K562 treated with DMSO at 1 percent for 24 hours (cell line): ENCODE results near the gene KRTAP9-1. TPM values are rescaled to one million over a fixed set of nuclear protein-coding genes. Genes with fewer than 3 reads are reported as not detected.

Source experiments
- total RNA-seq: library from RNA; unstranded; fragments of 300-600 nt; gene quantifications from 2 replicates; pipeline ENCODE4 v1.2.3, GENCODE V29; 2022; ENCODE audit warnings: low read depth; ENCODE audit not compliant: insufficient read depth

Gene KRTAP9-1
- total RNA-seq, result not detected in 2 replicates

DNA sequence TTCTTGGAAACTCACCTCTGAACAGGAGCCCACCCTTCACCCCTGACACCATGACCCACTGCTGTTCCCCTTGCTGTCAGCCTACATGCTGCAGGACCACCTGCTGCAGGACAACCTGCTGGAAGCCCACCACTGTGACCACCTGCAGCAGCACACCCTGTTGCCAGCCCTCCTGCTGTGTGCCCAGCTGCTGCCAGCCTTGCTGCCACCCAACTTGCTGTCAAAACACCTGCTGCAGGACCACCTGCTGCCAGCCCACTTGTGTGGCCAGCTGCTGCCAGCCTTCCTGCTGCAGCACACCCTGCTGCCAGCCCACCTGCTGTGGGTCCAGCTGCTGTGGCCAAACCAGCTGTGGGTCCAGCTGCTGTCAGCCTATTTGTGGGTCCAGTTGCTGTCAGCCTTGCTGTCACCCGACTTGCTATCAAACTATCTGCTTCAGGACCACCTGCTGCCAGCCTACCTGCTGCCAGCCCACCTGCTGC is at the start of gene KRTAP9-1:
Gene KRTAP9-1, plus strand, starts transcription at position 51 of the 482 bp plus-strand sequence. Its CDS starts 0 bp downstream, at position 51.

DNA sequence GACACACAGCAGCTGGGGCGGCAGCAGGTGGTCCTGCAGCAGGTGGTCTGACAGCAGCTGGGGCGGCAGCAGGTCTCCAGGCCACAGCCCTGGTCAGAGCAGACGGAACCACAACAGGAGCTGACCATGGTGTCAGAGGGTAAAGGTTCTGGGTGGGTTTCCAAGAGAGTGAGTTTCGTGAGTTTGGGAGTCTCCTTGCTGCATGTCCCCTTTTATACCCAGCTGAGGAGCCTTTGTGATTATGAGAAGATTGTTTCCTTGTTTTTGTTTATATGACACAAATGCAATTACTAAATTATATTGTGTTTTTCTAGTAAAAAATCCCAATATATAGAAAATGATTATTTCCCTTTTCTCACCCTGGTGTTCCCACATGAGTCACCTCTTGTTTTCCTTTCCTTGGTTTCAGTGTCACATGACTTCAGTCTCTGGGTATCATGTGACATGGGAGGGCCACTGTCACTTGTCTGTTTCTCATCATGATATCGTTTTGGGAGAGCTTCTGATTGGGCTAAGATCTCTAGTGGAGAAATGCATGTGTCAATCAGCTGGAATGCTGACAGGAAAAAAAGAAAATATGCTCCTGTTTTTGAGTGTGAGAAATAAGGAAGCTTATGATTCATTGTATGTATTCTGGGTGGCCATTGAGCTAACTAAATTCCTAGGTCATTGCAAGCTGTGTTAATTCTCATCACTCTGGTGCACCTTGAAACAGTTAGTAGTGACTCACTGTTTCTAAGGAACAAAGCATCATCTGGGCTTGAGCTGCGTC is 49.1 kb upstream of the KRTAP9-1 start, which contains the start of gene KRTAP4-6:
Gene KRTAP4-6, minus strand, starts transcription at position 185 of the 772 bp plus-strand sequence. Its CDS starts 57 bp downstream, at position 128.

DNA sequence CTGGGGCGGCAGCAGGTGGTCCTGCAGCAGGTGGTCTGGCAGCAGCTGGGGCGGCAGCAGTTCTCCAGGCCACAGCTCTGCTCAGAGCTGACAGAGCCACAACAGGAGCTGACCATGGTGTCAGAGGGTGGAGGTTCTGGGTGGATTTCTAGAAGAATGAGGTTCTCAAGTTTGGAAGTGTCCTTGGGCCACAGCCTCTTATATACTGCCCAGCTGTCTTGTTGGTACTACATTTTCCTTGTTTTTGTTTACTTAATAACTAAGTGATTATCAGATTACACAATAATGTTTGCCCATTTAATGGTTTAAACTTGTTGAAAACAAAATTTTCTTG is 40.1 kb upstream of the KRTAP9-1 start, which contains the start of gene KRTAP4-5:
Gene KRTAP4-5, minus strand, starts transcription at position 174 of the 334 bp plus-strand sequence. Its CDS starts 58 bp downstream, at position 116.

DNA sequence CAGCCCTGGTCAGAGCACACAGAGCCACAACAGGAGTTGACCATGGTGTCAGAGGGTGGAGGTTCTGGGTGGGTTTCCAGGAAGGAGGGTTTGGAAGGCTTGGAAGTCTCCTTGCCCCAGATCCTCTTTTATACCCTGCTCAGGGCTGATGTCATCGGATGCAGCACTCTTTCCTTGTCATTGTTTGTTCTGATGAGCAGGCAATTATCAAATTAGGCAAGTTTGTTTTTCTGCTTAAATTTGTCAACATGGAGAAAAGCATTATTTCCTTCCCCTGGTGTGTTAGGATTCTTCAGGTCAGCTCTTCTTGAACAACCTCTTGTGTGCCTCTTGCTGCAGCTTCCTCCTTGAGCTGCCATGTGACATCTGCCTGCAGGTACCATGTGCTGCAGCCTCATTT is 29.0 kb upstream of the KRTAP9-1 start, which contains the start of gene KRTAP4-4:
Gene KRTAP4-4, minus strand, starts transcription at position 101 of the 400 bp plus-strand sequence. Its CDS starts 57 bp downstream, at position 44.

GRCh38 chr17:41168121-41168520 is 21.6 kb upstream of the KRTAP9-1 start, which contains the start of gene KRTAP4-3:
Gene KRTAP4-3, minus strand, starts transcription at chr17:41168221. Its CDS starts 49 bp downstream, at chr17:41168172.

GRCh38 chr17:41177727-41178271 is 11.9 kb upstream of the KRTAP9-1 start, which contains the start of gene KRTAP4-2:
Gene KRTAP4-2, minus strand, starts transcription at chr17:41178221. Its CDS starts 57 bp downstream, at chr17:41178164.

DNA sequence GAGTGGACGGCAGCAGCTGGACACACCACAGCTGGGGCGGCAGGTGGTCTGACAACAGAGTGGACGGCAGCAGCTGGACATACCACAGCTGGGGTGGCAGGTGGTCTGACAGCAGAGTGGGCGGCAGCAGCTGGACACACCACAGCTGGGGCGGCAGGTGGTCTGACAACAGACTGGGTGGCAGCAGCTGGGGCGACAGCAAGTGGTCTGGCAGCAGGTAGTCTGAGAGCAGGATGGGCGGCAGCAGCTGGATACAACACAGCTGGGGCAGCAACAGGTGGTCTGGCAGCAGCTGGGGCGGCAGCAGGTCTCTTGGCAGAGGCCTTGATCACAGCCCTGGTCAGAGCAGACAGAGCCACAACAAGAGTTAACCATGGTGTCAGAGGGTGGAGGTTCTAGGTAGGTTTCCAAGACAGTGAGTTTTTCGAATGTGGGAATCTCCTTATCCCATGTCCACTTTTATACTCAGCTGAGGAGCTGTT is 5.2 kb upstream of the KRTAP9-1 start, which contains the start of gene KRTAP4-1:
Gene KRTAP4-1, minus strand, starts transcription at position 432 of the 482 bp plus-strand sequence. Its CDS starts 57 bp downstream, at position 375.

DNA sequence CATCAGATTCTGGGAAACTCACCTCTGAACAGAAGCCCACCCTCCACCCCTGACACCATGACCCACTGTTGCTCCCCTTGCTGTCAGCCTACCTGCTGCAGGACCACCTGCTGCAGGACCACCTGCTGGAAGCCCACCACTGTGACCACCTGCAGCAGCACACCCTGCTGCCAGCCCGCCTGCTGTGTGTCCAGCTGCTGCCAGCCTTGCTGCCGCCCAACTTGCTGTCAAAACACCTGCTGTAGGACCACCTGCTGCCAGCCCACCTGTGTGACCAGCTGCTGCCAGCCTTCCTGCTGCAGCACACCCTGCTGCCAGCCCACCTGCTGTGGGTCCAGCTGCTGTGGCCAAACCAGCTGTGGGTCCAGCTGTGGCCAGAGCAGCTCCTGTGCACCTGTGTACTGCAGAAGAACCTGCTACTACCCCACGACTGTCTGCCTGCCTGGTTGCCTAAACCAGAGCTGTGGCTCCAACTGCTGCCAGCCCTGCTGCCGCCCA is 37.0 kb downstream of the KRTAP9-1 start, which contains the start of gene KRTAP9-2:
Gene KRTAP9-2, plus strand, starts transcription at position 51 of the 498 bp plus-strand sequence. Its CDS starts 7 bp downstream, at position 58.

GRCh38 chr17:41232399-41233105 is 42.9 kb downstream of the KRTAP9-1 start, which contains the start of gene KRTAP9-3:
Gene KRTAP9-3, plus strand, starts transcription at chr17:41232449. Its CDS starts 53 bp downstream, at chr17:41232502.

GRCh38 chr17:41237949-41238437 is 48.3 kb downstream of the KRTAP9-1 start, which contains the start of gene KRTAP9-8:
Gene KRTAP9-8, plus strand, starts transcription at chr17:41237999. Its CDS starts 53 bp downstream, at chr17:41238052.

Other genes with a start within 250 kb of the KRTAP9-1 start
- gene KRT39, start 222.9 kb upstream of the KRTAP9-1 start, total RNA-seq, result not detected in 2 replicates
- not detected in 2 replicates for gene KRT40, start 205.6 kb upstream of the KRTAP9-1 start, total RNA-seq
- not detected in 2 replicates for gene KRTAP3-3, start 195.7 kb upstream of the KRTAP9-1 start, total RNA-seq
- gene KRTAP3-2, start 190.0 kb upstream of the KRTAP9-1 start, total RNA-seq, result not detected in 2 replicates
- not detected in 2 replicates for gene KRTAP3-1, start 180.8 kb upstream of the KRTAP9-1 start, total RNA-seq
- not detected in 2 replicates for gene KRTAP1-5, start 162.7 kb upstream of the KRTAP9-1 start, total RNA-seq
- not detected in 2 replicates for gene KRTAP1-4, start 159.7 kb upstream of the KRTAP9-1 start, total RNA-seq
- not detected in 2 replicates for gene KRTAP1-3, start 155.0 kb upstream of the KRTAP9-1 start, total RNA-seq
- not detected in 2 replicates for gene KRTAP1-1, start 148.4 kb upstream of the KRTAP9-1 start, total RNA-seq
- gene KRTAP2-1, start 142.6 kb upstream of the KRTAP9-1 start, total RNA-seq, result not detected in 2 replicates
- gene KRTAP2-2, start 134.7 kb upstream of the KRTAP9-1 start, total RNA-seq, result not detected in 2 replicates
- not detected in 2 replicates for gene KRTAP2-3, start 129.8 kb upstream of the KRTAP9-1 start, total RNA-seq
- not detected in 2 replicates for gene KRTAP2-4, start 124.0 kb upstream of the KRTAP9-1 start, total RNA-seq
- not detected in 2 replicates for gene KRTAP4-7, start 105.7 kb upstream of the KRTAP9-1 start, total RNA-seq
- not detected in 2 replicates for gene KRTAP4-8, start 91.7 kb upstream of the KRTAP9-1 start, total RNA-seq
- gene KRTAP4-16, start 87.7 kb upstream of the KRTAP9-1 start, total RNA-seq, result not detected in 2 replicates
- gene KRTAP4-9, start 84.5 kb upstream of the KRTAP9-1 start, total RNA-seq, result not detected in 2 replicates
- gene KRTAP4-11, start 71.5 kb upstream of the KRTAP9-1 start, total RNA-seq, result not detected in 2 replicates
- not detected in 2 replicates for gene KRTAP4-12, start 65.7 kb upstream of the KRTAP9-1 start, total RNA-seq
- not detected in 2 replicates for gene KRTAP4-6, start 49.3 kb upstream of the KRTAP9-1 start, total RNA-seq
- not detected in 2 replicates for gene KRTAP4-5, start 40.1 kb upstream of the KRTAP9-1 start, total RNA-seq
- not detected in 2 replicates for gene KRTAP4-4, start 29.1 kb upstream of the KRTAP9-1 start, total RNA-seq
- gene KRTAP4-3, start 21.7 kb upstream of the KRTAP9-1 start, total RNA-seq, result not detected in 2 replicates
- gene KRTAP4-2, start 11.7 kb upstream of the KRTAP9-1 start, total RNA-seq, result not detected in 2 replicates
- gene KRTAP4-1, start 5.0 kb upstream of the KRTAP9-1 start, total RNA-seq, result not detected in 2 replicates
- not detected in 2 replicates for gene KRTAP9-2, start 36.8 kb downstream of the KRTAP9-1 start, total RNA-seq
- not detected in 2 replicates for gene KRTAP9-3, start 42.6 kb downstream of the KRTAP9-1 start, total RNA-seq
- gene KRTAP9-8, start 48.1 kb downstream of the KRTAP9-1 start, total RNA-seq, result not detected in 2 replicates
- gene KRTAP9-4, start 59.8 kb downstream of the KRTAP9-1 start, total RNA-seq, result not detected in 2 replicates
- gene KRTAP9-9, start 65.5 kb downstream of the KRTAP9-1 start, total RNA-seq, result not detected in 2 replicates
- gene KRTAP9-6, start 75.5 kb downstream of the KRTAP9-1 start, total RNA-seq, result not detected in 2 replicates
- not detected in 2 replicates for gene KRTAP9-7, start 85.8 kb downstream of the KRTAP9-1 start, total RNA-seq
- not detected in 2 replicates for gene KRTAP29-1, start 113.0 kb downstream of the KRTAP9-1 start, total RNA-seq
- not detected in 2 replicates for gene KRTAP16-1, start 119.4 kb downstream of the KRTAP9-1 start, total RNA-seq
- not detected in 2 replicates for gene KRTAP17-1, start 125.8 kb downstream of the KRTAP9-1 start, total RNA-seq
- not detected in 2 replicates for gene KRT33A, start 160.9 kb downstream of the KRTAP9-1 start, total RNA-seq
- gene KRT33B, start 179.9 kb downstream of the KRTAP9-1 start, total RNA-seq, result not detected in 2 replicates
- not detected in 2 replicates for gene KRT34, start 192.4 kb downstream of the KRTAP9-1 start, total RNA-seq
- gene KRT31, start 207.7 kb downstream of the KRTAP9-1 start, total RNA-seq, result not detected in 2 replicates
- gene KRT37, start 234.7 kb downstream of the KRTAP9-1 start, total RNA-seq, result not detected in 2 replicates